Kidney (tissue), 14 donors: ENCODE data around the gene KRT73. TPM values are rescaled to one million over a fixed set of nuclear protein-coding genes. Genes with fewer than 3 reads are reported as not detected.
"Not testable (repeated sequence)": the region's sequence is repeated elsewhere in the genome, so short reads cannot be mapped to it uniquely, and the experiment has no call there.

Experiments used
- DNase-seq, 5 donors: peaks; one replicate each; pipeline ENCODE4 v3.0.0-alpha.2; 2013 to 2020
- FAIRE-seq: peaks from 2 replicates; lab custom pipeline; 2012; peaks lifted over from hg19 to GRCh38; lab: Jason Lieb, UNC
- H3K27ac ChIP-seq, 2 donors: one replicate each; pipeline ENCODE4 v1.7.0; 2013; ENCODE audit warnings: low read depth in 2 of 2, low read length in 2 of 2, inconsistent platforms in 1 of 2
- H3K27me3 ChIP-seq: one replicate; pipeline ENCODE4 v1.7.1; 2013; ENCODE audit warnings: low read length, inconsistent platforms; ENCODE audit not compliant: control insufficient read depth, insufficient read depth
- H3K36me3 ChIP-seq, 3 donors: one replicate each; pipeline versions ENCODE4 v1.7.0 to v1.7.1; 2013; ENCODE audit warnings: low read length in 3 of 3, control low read depth in 1 of 3, inconsistent platforms in 1 of 3; ENCODE audit not compliant: insufficient read depth in 3 of 3, control insufficient read depth in 2 of 3
- H3K4me1 ChIP-seq, 3 donors: one replicate each; pipeline versions ENCODE4 v1.7.0 to v1.7.1; 2013; ENCODE audit warnings: low read length in 3 of 3, inconsistent platforms in 1 of 3, low read depth in 1 of 3; ENCODE audit not compliant: control insufficient read depth in 2 of 3, insufficient read depth in 2 of 3
- H3K4me3 ChIP-seq, 3 donors: one replicate each; pipeline versions ENCODE4 v1.7.0 to v1.8.1; 2013; ENCODE audit warnings: low read length in 3 of 3, control low read depth in 1 of 3, inconsistent platforms in 1 of 3
- H3K9ac ChIP-seq, 3 donors: one replicate each; pipeline versions ENCODE4 v1.7.0 to v1.7.1; 2013; ENCODE audit warnings: low read length in 3 of 3, control low read depth in 1 of 3, inconsistent platforms in 1 of 3
- H3K9me3 ChIP-seq, 3 donors: one replicate each; pipeline versions ENCODE4 v1.7.0 to v1.7.1; 2013; ENCODE audit warnings: low read length in 3 of 3, control low read depth in 1 of 3, inconsistent platforms in 1 of 3; ENCODE audit not compliant: control insufficient read depth in 2 of 3, insufficient read depth in 1 of 3
- CTCF ChIP-seq: IDR thresholded peaks from 3 replicates; pipeline ENCODE4 v1.5.1; 2012; ENCODE audit warnings: mild to moderate bottlenecking, moderate library complexity, borderline replicate concordance; ENCODE audit not compliant: insufficient read depth; ENCODE audit errors: extremely low read depth
- intact Hi-C: fragments of 100-400 bp; cut with DNase I; formaldehyde crosslinking; loops from one replicate; pipeline ENCODE4 v1.11.1; 2022
- polyA plus RNA-seq: library from polyadenylated mRNA; stranded (reverse); fragments of 350-450 nt; fragmentation: Illumina TruSeq; extraction: RNeasy Lipid Tissue Mini Kit (QIAGEN cat#74804); gene quantifications from one replicate; pipeline ENCODE4 v1.2.3, GENCODE V29; 2014; ENCODE audit warnings: low read depth, low replicate concordance; ENCODE audit not compliant: insufficient read depth
- total RNA-seq: library from RNA; stranded (reverse); fragmentation: NEBNext Ultra II Directional; extraction: Animal tissue kit (Norgen Biotek cat#: 25700); gene quantifications from one replicate; pipeline ENCODE4 v1.2.1, GENCODE V29; 2021
- donor health status: control.
- donor health status: control.
- donor health status: control.
- donor health status: control.
- donor health status: control.
- donor health status: DM: yes; HTN: yes; CAD: no.
- donor health status: Normal renal cell carcinoma (clear cell type).

The KRT73 gene
- total and polyA plus RNA-seq, 2 donors from 2014 or later, result not detected

GRCh38 chr12:52598966-52599365 lies 19.4 kb downstream of the KRT73 start:
- Histone ChIP-seq H3K4me3 (no peak overlapping the region), H3K27me3 (peaks cover 27% of the 10 kb centered on the region), H3K9me3 (no peaks in the 10 kb centered on the region), H3K9ac (no peak overlapping the region), H3K4me1 (no peaks in the 10 kb centered on the region), H3K36me3 (no peaks in the 10 kb centered on the region), H3K27ac (no peak overlapping the region)
- FAIRE-seq (no peak), DNase-seq (no peak)
- TF ChIP-seq CTCF, result no peak
- intact Hi-C loops, result no loop called here

- FAIRE-seq, H3K27ac ChIP-seq, H3K9ac ChIP-seq, H3K4me1 ChIP-seq, intact Hi-C loops, H3K4me3 ChIP-seq, DNase-seq, H3K9me3 ChIP-seq, H3K36me3 ChIP-seq, H3K27me3 ChIP-seq: not testable (repeated sequence)
Observed at GRCh38 chr12:52594237-52594636, 24.1 kb downstream of the KRT73 start.

- peaks cover 2% of the 10 kb centered on the region for H3K27me3 ChIP-seq
- no peak for FAIRE-seq
- H3K27ac ChIP-seq, result no peak overlapping the region
- DNase-seq, result no peak
- H3K9ac ChIP-seq, result no peak overlapping the region
- H3K9me3 ChIP-seq, result no peaks in the 10 kb centered on the region
- no peak for TF ChIP-seq CTCF
- no peak overlapping the region for H3K4me3 ChIP-seq
- no peaks in the 10 kb centered on the region for H3K36me3 ChIP-seq
- intact Hi-C loops, result no loop called here
- no peaks in the 10 kb centered on the region for H3K4me1 ChIP-seq
Observed at GRCh38 chr12:52591521-52591920, 26.8 kb downstream of the KRT73 start.

- Histone ChIP-seq H3K27me3 (no peaks in the 10 kb centered on the region), H3K36me3 (no peaks in the 10 kb centered on the region), H3K27ac (no peak overlapping the region), H3K4me3 (no peak overlapping the region), H3K4me1 (no peaks in the 10 kb centered on the region), H3K9ac (no peak overlapping the region), H3K9me3 (no peaks in the 10 kb centered on the region)
- no peak for TF ChIP-seq CTCF
- FAIRE-seq, result no peak
- intact Hi-C loops, result no loop called here
- no peak for DNase-seq
Observed at GRCh38 chr12:52590021-52590420, 28.3 kb downstream of the KRT73 start.
